Activated naive CD4-positive, alpha-beta T cell (primary cell): ENCODE results near the gene SUSD3.

Source experiments
- DNase-seq, 4 experiments: peaks; one replicate each; lab custom pipeline; 2025; lab: John Stamatoyannopoulos, UW

Gene SUSD3

DNA sequence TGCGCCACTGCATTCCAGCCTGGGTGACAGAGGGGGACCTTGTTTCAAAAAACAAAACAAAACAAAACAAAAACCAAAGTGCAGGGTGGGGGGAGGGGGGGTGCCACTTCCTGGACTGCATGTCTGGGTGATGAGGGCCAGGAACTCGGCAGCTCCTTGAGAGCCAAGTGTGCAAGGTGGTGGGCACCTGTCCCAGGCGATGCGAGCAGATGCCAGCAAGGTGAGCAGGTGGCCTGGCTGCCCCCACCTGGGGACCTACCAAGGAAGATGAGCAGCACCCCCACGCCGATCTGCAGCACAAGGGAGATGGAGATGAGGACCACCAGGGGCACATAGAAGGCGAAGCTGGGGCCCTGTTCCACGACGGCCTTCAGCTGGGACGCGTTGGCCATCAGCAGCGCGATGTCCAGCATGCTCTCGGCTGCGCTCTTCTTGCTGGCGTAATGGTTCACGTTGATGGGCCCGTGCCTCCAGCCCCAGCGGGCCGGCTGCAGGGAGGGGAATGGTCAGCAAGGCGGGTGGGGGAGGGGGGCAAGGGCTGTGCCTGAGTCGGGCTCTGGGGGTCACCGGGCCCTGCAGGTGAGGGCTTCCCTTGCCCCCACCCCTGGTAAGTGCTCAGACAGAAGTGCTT, 67.8 kb downstream of the SUSD3 start:
- peak in 2 of 4 experiments; percentile 23 to 34 for DNase-seq

DNA sequence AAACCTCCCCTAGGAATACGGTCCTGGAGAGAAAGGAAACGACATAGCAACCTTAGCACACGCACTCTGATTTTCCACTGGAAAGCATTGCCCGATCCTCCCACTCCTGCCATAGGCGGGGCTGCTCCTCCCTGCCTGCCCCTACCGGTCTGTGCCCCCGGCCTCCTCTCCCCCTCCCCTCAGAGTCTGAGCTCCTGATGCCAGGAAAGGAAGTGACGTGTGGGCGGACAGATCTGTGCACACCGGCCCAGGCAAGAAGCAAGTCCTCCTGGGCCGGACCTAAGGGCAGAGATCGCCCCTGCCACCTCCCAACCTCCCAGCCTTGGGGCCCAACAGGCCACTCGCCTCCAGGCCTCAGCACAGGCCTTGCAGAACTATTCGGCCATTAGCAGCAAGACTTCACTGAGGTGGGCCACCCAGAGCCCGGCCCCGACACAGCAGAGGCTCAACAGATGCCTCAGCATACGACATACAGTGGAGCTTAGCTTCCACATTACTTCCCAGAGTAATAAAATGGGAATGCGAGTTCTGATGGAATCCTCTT, 68.4 kb downstream of the SUSD3 start:
- DNase-seq = no peak

DNA sequence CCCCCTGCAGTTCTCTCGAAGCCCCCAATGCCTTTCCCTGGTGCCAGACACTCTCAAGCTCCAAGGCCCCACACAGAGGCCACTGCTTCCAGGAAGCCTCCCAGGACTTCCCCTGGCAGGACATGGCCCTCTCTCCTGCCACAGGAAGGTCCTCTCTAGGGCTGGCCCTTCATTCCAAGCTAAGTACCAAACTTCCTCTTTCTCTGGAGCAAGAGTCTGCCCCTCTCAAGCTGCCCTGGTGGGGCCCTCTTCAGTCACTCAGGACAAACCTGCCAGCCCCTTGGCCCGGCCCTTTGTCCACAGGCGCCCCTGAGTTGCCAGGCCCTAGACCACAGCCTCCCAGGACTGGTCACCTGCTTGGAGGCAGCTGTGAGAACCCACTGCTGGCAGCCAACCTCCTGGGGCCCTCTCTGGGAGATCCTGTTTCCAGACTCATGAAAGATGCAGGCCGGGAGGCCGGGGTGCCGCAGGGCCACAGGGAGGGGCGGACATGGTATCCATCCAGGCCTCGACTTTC, 69.0 kb downstream of the SUSD3 start:
- no peak for DNase-seq

DNA sequence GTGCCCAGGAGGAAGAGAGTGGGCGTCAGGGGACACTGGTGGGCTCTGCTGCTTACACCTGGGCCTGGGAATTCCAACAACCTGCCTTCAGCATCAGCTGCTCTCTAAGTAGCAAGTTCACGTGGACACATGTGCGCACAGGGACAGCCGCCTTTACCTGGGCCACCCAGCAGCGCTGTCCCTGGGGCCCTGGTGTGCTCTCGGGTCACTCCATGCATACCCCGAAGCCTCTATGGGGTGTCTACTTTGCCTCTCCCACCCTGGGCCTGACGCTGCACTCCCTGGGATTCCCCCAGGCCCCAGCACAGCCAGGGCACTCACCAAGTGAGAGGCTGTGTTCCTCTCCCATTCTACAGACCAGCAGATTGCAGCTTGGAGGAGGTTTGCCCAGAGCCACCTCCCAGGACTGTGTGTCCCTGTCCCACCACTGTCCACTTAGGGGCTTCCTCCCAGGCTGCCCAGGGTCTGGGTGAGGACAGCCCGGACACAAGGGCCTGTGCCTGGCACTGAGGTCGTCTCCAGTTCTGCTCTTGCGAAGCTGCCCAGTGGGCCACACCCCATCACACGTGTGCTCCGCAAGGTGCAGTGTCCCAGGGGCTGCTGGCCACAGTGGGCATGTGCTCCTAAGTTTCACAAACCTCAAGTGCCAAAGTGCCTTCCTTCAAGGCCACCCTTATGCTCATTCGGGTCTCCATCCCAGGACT, 69.7 kb downstream of the SUSD3 start:
- no peak for DNase-seq

DNA sequence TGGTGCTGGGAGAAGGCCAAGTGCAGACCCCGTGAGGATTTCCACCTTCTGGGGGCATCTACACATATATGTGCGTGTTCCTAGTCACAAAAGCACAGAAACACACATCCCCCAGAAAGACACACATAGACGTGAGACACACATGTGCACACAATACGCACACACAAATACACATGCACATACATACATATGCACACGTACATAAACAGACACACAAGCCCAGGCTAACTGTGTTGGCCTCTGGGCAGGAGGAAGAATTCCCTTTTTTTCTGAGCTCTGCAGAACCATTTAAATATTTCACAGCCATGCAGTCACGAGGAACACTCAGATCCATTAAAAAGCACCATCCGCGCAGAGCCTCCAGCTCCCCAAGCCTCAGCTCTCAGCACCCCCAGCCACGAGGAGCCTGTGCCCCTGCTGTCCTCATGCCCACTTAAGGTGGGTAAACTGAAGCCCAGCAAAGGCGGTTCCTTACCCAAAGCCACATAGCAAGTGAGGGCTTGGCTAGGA, 70.3 kb downstream of the SUSD3 start:
- no peak for DNase-seq

DNA sequence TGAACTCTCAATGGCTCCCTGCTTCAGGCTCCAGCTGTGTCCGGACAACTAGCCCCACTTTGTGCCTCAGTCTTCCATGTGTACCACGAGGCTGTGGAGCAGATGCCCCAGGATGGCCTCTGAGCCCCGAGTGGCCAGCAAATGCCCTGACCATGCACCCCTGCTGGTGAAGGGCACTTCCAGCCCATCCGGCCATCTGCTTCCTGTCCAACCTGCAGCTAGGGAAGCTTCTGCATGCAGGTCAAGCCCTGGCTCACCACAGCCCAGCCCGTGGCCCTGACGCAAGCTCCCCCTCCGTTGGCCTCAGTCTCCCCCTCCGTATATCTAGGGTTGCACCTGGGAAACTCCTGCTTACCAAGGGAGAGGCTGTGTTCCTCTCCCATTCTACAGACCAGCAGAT, 70.8 kb downstream of the SUSD3 start:
- no peak for DNase-seq

DNA sequence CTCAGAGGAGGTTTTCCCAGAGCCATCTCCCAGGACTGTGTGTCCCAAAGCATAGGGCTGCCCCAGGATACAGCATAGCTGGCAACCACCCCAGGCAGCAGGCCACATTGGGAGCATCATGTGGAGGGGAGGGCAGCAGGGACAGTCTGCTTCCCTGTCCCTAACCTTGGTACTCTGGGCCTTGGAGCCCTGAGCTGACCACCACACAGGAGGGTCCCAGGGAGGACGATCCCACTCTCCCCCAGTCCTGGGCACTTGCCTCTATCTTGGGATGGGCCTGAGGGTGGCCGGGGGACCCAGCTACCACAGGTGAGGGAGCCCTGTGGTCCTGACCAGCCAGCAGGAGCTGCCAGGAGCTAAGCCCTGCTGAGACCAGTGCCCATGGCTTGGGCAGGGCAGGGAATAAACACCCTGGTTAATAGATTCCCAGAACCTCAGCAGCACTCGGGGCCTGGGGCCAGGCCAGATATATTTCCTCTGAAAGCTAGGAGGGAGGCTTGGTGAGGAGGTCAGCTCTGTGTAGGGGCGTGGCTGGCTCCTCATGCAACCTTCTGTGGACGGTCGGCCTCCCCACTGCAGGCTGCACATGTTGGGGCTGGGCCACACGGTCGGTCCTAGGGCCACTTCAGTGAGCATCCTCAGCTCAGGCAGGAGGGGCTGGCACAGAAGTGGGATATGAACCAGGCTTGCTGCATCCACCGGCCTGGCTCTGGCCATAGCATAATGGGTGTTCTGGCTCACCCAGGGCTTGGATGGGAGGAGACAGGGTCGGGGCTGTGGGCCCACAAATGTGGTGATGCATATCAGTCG, 71.4 kb downstream of the SUSD3 start:
- no peak for DNase-seq

DNA sequence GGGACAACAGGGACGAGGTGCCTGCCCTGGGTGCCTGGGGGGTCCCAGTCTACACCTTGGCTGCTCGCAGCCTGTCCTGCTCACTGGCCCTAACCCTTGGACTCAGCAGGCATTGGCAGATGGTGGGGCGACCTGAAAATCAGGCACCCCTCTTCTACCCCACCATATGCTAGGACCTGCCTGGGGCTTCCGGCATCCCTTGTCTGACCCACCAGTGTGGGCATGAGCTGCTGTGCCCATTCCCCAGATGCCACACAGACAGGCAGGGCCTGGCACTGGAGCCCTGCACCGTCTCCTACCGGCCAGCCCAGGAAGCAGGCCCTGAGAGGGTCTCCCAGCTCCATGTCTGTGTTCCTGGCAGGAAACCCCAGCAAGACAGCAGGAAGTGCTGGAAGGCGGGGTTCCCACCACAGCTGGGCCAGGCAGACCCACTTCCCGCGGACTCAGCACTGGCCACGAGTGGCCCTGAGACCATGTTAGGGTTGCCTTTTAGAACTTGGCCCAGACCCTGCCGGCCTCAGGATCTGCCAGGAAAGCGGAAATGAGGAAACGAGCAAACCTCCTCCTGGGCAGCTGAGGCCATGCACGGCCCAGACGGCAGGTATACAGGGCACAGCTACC, 72.5 kb downstream of the SUSD3 start:
- no peak for DNase-seq

DNA sequence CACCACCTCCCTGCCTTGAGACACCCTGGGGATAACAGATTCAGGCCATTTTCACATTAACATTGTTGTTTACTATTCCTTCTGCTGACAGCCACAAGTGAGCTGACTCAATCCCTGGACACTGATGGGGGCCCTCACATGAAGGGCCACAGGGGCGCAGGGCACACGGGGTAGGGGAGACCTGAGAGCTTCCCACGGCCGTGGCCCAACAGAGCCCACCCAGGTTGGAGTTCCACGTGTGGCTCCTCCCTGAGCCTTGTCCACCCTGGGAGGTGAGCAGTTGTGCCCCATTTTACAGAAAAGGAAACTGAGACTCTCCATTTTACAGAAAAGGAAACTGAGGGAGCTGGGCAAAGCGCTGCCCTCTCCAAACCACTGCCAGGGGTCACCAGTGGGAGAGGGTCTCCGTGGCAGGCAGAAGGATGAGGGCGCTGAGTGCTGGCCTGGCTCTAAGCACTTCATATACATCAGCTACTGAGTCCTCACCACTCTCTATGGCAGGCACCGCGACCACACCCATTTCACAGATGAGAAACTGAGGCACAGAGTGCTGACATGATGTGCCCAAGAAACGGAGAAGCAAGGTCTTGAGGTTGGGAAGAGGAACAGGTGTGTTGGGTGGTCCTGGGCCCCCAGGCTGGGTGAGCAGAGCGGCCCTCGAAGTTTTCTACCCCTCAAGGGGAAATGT, 73.2 kb downstream of the SUSD3 start:
- DNase-seq = no peak

DNA sequence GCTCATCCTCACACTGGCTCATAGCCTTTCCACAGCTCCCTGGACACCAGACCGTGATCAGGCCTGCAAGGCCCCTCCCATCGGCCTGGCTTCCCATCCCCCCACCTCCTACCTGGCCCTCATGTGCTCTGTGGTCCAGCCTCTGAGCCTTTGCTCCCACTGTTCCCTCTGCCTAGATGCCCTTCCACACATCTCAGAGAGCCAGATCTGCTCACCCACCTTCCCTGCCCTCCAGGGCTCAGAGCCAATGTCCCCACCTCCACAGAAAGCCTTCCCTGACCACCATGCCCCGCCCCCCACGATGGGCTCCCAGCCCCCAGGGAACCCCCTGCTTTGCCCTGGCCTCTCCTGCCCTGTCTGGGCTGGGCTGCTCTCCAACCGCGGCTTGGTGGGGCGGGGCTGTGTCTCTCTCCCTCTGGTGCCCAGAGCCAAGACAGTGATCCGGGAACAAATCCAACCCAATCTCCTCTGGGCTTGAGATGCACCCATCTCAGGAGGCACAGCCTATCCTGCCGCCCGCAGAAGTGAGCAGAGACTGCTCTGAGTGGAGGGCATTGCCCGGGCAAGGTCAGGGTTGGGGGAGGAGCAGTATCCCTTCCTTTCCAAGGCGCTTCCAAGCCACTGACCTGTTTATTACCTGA, 73.9 kb downstream of the SUSD3 start:
- no peak for DNase-seq

DNA sequence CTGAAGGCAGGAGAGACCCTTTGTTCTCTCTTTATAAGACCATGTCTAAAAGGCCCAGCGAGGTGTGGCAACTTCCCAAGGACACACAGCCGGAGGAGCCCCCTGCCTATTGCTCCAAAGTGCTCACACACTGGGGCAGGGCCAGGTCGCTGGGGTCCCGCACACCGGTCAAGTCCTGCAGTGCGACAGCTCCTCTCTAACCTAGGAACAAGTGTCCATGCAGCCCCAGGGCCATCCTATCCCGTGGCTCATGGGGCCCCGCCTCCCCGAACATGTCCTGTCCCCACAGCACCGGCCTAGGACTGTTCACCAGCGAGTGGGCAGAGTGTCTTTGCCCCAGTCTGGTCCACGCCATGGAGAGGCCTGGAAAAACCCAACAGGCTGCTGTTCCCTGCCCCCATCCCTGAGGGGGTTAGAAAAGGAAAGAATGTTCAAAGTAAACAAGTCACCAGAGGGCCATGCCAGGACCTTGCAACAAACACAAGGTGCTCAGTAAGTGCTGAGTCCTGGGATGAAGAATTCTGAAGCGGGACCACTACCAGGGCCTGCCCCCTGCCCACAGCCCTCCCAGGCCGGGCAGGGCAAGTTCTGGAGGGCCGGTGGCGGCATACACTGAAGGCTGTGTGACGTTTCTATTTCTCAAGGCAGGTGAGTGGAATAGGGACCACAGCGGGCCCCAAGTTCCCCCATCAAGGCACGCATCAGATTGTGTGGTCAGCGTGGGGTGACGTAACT, 74.6 kb downstream of the SUSD3 start:
- no peak for DNase-seq

DNA sequence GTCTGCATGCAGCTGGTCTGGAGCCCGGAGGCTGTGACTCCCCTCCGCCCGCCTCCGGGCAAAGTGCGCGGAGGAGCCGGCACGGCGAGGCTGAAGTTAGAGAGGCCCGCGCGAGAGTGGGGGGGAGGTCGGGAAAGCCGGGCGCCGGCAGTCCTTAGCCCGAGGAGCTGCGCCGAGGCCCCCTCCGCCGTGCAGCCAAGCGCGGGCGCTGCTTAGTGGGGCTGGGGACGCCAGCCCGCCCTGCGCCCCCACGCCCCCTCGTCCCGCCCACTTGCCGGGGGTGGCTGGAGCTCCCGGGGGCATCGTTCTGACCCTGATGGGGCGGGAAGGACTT, 75.1 kb downstream of the SUSD3 start:
- DNase-seq = peak in 1 of 4 experiments; percentile 26

DNA sequence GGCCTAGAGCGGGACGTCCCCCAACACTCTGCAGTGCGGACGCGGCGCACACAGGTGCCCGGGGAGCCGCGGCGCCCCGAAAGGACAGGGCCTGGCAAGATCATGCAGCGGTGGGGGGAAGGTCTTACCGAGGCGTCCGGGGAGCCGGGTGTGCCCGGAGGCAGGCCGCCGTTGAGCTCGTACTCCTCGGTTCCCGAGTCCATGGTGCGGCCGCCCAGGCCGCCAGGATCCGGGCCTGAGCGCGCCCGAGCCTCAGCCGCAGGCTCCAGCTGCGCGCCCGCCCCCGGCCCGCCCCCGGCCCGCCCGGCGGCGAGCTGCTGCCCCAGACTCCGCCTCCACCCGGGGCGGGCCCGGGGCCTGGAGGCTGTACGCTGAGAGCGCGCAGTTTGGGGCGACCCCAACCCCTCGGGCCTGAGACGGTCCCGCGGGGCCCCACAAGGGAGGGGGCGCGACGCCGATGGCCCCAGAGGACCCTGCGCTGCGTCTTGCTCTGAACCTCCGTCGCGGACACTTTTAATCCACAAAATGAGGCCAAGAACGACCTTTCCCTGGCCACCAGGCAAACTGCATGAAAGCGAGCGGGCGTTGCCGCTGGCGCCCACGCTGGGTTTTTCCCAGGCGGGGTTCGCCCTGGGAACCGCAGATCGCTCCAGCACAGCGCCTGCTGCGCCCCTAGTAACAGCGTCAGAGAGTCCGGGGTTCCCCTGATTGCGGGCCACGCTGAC, 75.7 kb downstream of the SUSD3 start, which contains the start of gene NINJ1:
Gene NINJ1 (minus strand): TSS at position 237 of the 725 bp plus-strand sequence. CDS start 34 bp downstream, at position 203.
- DNase-seq = peak; percentile 37 to 69 (median 52)
